DND-41 (cell line): Measurements from ENCODE around the gene RBM47.

Source experiments
- ATAC-seq: fragments of 200-7000 bp; cut with Tn5 transposase; 3 replicates; pipeline ENCODE4 v1.9.1; 2021; ENCODE audit warnings: low read depth; ENCODE audit not compliant: insufficient read depth
- DNase-seq: peaks from one replicate; pipeline ENCODE4 v3.0.0-alpha.2; 2020
- H2AFZ ChIP-seq: 2 replicates; pipeline ENCODE4 v1.6.0; 2012; ENCODE audit warnings: low read depth, low read length
- H3K27ac ChIP-seq: 2 replicates; pipeline ENCODE4 v1.5.1; 2012; ENCODE audit warnings: low read length, inconsistent platforms
- H3K27me3 ChIP-seq: fragments of 200-600 bp; sonication (generic); 2 replicates; pipeline ENCODE4 v1.6.0; 2012; ENCODE audit warnings: low read length, mild to moderate bottlenecking, inconsistent platforms; ENCODE audit not compliant: insufficient read depth, poor library complexity
- H3K36me3 ChIP-seq: 2 replicates; pipeline ENCODE4 v1.5.1; 2012; ENCODE audit warnings: low read length, inconsistent platforms; ENCODE audit not compliant: insufficient read depth
- H3K4me1 ChIP-seq: 2 replicates; pipeline ENCODE4 v1.5.1; 2012; ENCODE audit warnings: mild to moderate bottlenecking, low read length; ENCODE audit not compliant: insufficient read depth
- H3K4me2 ChIP-seq: 2 replicates; pipeline ENCODE4 v1.6.0; 2012; ENCODE audit warnings: mild to moderate bottlenecking, moderate library complexity, low read length, inconsistent platforms; ENCODE audit not compliant: insufficient read depth
- H3K4me3 ChIP-seq, 2 experiments: fragments of 200-600 bp in 1 of 2; shearing (Covaris generic) in 1 of 2; 2 replicates each; pipeline ENCODE4 v1.5.1; 2012 to 2016; ENCODE audit warnings: inconsistent platforms in 2 of 2, low read length in 2 of 2, mild to moderate bottlenecking in 2 of 2, low read depth in 1 of 2, moderate library complexity in 1 of 2
- H3K79me2 ChIP-seq: 2 replicates; pipeline ENCODE4 v1.6.0; 2012; ENCODE audit warnings: low read length, inconsistent platforms; ENCODE audit not compliant: insufficient read depth
- H3K9ac ChIP-seq: 2 replicates; pipeline ENCODE4 v1.6.0; 2012; ENCODE audit warnings: low read depth, mild to moderate bottlenecking, inconsistent platforms, low read length, moderate library complexity
- H3K9me3 ChIP-seq: 2 replicates; pipeline ENCODE4 v1.5.1; 2012; ENCODE audit warnings: low read length, moderate library complexity, mild to moderate bottlenecking, inconsistent platforms; ENCODE audit not compliant: insufficient read depth, severe bottlenecking
- H4K20me1 ChIP-seq: 2 replicates; pipeline ENCODE4 v1.6.0; 2012; ENCODE audit warnings: low read length; ENCODE audit not compliant: insufficient read depth
- CTCF ChIP-seq: IDR thresholded peaks from 2 replicates; pipeline ENCODE4 v1.5.1; 2012; ENCODE audit warnings: borderline replicate concordance, low read length, moderate library complexity, mild to moderate bottlenecking; ENCODE audit not compliant: poor library complexity, severe bottlenecking; ENCODE audit errors: extremely low read depth
- EZH2 ChIP-seq: IDR thresholded peaks from 3 replicates; pipeline ENCODE4 v1.6.1; 2012; ENCODE audit warnings: borderline replicate concordance, low read depth, mild to moderate bottlenecking, moderate library complexity, low read length, inconsistent platforms; ENCODE audit not compliant: severe bottlenecking

Gene RBM47

GRCh38 chr4:40530961-40531635, 98.6 kb downstream of the RBM47 start:
- Histone ChIP-seq H3K27me3 (no peaks in the 10 kb centered on the region), H4K20me1 (no peaks in the 10 kb centered on the region), H3K4me1 (no peaks in the 10 kb centered on the region), H3K4me2 (no peak overlapping the region), H3K9ac (no peak overlapping the region), H3K36me3 (no peaks in the 10 kb centered on the region), H3K9me3 (no peaks in the 10 kb centered on the region), H3K27ac (no peak overlapping the region), H2AFZ (no peak overlapping the region), H3K4me3 (no peak overlapping the region), H3K79me2 (no peaks in the 10 kb centered on the region)
- ATAC-seq = no peak
- no peak for TF ChIP-seq CTCF
- TF ChIP-seq EZH2 = no peak
- no peak for DNase-seq

- no peak for DNase-seq
- Histone ChIP-seq H3K4me1 (no peaks in the 10 kb centered on the region), H3K4me2 (no peak overlapping the region), H3K4me3 (no peak overlapping the region), H4K20me1 (no peaks in the 10 kb centered on the region), H3K79me2 (no peaks in the 10 kb centered on the region), H3K36me3 (no peaks in the 10 kb centered on the region), H3K27ac (no peak overlapping the region), H3K9ac (no peak overlapping the region), H3K9me3 (no peaks in the 10 kb centered on the region), H3K27me3 (no peaks in the 10 kb centered on the region), H2AFZ (no peak overlapping the region)
- ATAC-seq = no peak
- TF ChIP-seq EZH2 (no peak), CTCF (no peak)
Measured at GRCh38 chr4:40526741-40527140, 102.9 kb downstream of the RBM47 start.

- no peak for DNase-seq
- Histone ChIP-seq H3K79me2 (no peaks in the 10 kb centered on the region), H4K20me1 (no peaks in the 10 kb centered on the region), H3K9me3 (no peaks in the 10 kb centered on the region), H3K9ac (no peak overlapping the region), H2AFZ (no peak overlapping the region), H3K4me2 (no peak overlapping the region), H3K36me3 (no peaks in the 10 kb centered on the region), H3K27me3 (no peaks in the 10 kb centered on the region), H3K27ac (no peak overlapping the region), H3K4me3 (no peak overlapping the region), H3K4me1 (no peaks in the 10 kb centered on the region)
- no peak for ATAC-seq
- TF ChIP-seq EZH2 (no peak), CTCF (no peak)
Measured at GRCh38 chr4:40525752-40526598, 103.7 kb downstream of the RBM47 start.
